ENCODE data around the gene SULT2B1.
"Not testable (repeated sequence)": the region's sequence is repeated elsewhere in the genome, so short reads cannot be mapped to it uniquely, and the experiment has no call there.

SULT2B1 gene

GRCh38 chr19:48551437-48552302, at the start of gene SULT2B1:
TSS of gene SULT2B1 (plus strand) at chr19:48552172. CDS start at chr19:48552253, 81 bp downstream.
- DNase-seq (ENCODE audit: low read depth) = no peak

- DNase-seq (ENCODE audit: low read depth) = no peak
These were observed 49.5 kb upstream of the SULT2B1 start for GRCh38 chr19:48502350-48503018.

DNA sequence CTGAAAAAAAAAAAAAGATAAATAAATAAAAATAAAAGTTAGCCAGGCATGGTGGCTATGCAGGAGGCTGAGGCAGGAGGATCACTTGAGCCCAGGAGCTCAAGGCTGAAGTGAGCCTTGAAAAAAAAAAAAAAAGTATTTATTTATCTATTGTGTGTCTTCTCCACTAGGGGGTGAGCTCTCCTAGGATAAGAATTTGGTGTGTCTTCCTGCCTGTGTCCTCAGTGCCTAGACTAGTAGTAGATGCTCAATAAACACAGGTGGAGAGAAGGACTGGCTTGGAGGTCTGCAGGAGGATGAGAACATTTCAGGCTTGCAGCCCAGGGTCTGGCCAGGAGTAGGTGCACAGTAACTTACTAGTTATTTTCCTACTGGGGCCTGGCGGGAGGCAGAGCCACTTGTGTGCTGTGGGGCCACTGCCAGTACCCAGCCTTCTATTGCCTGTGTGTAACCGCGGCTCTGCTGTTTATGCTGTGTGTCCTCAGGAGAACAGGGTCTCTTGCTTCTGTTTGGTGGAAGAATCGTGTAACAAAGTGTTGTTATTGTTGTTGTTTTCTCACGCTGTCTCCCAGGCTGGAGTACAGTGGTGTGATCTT, 45.7 kb upstream of the SULT2B1 start:
- DNase-seq (ENCODE audit: low read depth) = no peak

GRCh38 chr19:48507911-48508439, 44.0 kb upstream of the SULT2B1 start:
- DNase-seq (ENCODE audit: low read depth) = no peak

- no peak for DNase-seq (ENCODE audit: low read depth)
These were observed 43.1 kb upstream of the SULT2B1 start for GRCh38 chr19:48508729-48509411.

GRCh38 chr19:48509467-48510194, 42.3 kb upstream of the SULT2B1 start:
- DNase-seq (ENCODE audit: low read depth) = no peak

DNA sequence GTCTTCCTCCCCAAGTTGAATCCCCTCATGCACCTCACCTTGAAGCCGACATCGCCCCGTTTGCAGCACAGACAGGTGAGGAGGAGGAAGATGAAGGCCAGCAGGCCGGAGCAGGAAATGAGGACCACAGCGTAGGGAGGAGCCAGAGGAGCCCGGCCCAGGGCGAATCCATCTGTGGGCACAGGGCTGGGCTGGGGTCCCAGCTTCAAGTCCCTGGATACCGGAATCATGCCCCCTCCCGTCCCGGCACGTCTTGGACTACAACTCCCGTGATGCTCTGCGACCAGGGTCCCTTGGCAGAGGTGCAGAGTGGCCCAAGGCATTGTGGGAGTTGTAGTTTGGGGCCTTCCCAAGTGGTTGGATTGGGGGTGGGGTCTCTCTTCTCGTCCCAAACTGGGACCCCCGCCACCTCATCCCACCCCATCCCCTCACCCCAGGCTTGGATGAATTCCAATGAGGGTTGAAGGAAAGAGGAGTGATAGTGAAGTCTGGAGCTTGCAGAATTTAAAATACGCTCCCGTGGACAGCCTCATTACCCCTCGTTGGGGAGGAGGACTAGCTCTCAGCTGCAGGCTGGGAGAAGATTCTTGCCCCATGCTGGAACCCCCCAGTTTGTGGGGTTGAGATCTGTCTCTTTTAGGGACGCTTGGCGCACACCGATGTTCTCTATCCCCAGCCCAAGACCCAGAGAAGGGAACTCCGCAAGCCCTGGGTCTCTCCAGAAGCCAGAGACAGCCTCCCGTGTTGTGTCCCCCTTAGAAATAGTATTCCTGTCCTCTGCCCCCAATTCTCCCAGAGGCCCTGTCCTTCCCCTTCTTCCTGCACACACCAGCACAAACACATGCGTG, 41.3 kb upstream of the SULT2B1 start:
- no peak for DNase-seq (ENCODE audit: low read depth)

DNA sequence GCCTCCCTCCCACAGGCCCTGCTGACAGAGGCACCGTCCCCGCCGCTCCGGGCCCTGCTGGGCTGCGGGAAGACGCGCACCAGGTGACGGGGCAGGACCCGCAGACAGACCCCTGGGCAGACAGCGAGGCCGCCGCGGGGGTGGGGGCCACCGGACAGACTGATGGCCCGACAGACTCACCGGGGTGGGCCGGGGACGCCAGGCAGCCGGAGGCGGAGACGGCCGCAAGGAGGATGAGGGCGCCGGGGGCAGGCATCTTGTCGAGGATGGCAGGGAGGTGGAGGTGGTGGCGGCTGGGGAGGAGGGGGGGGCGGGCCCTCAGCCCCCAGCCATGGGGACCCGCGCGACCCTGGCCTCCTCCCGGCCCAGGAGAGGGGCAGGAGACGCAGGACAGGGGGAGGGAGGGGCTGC, 40.6 kb upstream of the SULT2B1 start:
- no peak for DNase-seq (ENCODE audit: low read depth)

DNA sequence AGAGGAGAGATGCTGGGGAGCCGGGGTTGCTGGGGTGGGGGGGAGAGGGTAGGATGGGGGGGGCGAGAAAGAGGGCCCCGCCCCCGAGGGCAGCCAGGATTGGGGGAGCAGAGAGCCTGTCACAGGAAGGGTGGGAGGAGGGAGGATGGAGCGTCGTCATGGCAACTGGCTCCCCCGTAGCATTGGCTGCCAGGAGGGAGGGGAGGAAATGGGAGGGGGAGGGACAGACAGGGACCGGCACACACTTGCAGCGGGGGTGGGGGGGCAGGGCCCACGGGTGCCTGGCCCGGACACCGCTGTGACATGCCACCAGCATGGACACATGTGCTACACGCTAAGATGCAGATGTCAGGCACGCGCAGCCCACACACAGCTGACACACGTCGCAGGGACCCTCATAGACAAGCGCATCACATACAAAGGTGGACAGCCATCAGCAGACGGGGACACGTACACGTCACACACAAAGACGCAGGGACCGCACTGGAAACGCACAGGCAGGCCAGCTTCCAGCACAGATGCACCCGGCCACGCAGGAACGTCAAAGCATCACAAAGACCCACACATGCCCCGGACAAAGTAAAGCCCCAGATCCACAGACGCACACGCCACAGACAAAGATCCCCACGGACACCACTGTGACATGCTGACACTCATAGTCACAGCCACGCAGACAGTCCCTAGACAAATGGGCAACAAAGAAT, 40.0 kb upstream of the SULT2B1 start, which contains the start of gene LMTK3:
Gene LMTK3, minus strand, starts transcription at position 36 of the 704 bp plus-strand sequence. CDS start 259 bp downstream, outside the sequence.
- DNase-seq (ENCODE audit: low read depth) = no peak

GRCh38 chr19:48512504-48513288, 39.3 kb upstream of the SULT2B1 start:
- no peak for DNase-seq (ENCODE audit: low read depth)

DNA sequence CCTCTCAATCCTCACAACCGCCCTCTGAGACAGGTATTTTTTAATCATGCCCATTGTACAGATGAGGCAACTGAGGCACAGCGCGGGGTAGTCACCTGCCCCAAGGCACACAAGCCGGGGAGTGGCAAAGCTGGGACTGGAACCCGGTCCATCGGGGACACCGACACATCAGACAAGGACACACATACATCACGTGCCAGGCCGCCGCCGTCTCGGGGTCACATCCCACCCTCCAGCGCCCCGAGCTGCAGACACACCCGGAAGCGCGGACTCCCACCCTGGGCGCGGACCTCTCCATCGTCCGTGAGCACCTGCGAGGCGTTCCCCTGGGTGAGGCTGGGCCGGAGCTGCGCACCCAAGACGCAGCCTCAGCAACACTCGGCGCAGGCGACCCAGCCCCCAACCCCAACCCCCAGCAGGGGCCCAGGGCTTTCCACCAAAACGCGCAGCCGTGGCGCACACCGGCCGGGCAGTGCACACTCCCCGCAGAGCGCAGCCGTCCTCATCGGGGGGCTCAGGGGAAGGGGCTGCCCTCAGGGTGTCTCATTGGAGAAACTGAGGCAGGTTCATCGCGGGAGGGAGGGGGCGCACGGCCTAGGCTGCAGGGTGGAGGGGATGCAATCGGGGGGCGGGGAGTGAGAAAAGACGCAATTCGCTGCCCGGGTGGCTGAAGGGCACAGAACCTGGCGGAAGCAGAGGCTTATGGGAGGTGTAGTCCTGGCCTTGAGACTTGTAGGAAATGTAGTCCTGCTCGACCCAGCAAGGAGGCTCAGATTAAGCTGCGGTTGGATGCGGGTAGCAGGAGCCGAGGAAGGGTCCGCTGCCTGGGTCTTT, 38.5 kb upstream of the SULT2B1 start:
- no peak for DNase-seq (ENCODE audit: low read depth)

- DNase-seq (ENCODE audit: low read depth) = no peak
These were observed 37.9 kb upstream of the SULT2B1 start for GRCh38 chr19:48514123-48514458.

DNA sequence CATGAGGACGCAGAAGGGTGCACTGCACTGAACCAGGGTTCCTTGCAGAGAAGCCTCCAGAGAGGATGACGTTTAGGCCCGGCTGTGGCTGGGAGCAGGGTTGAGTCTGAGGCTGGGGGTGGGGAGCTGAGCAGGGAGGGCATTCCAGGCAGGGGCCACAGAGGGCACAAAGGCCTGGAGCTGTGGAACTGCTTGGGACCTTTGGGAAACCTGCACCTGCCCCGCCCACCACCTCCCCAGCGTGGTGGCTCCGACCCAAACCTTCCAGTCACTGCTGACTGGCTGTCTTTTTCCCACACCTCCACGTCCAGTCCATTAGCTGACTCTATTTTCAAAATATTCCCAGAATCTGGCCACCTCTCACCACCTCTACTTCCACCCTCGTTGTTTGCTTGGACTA, 35.4 kb upstream of the SULT2B1 start:
- no peak for DNase-seq (ENCODE audit: low read depth)

- no peak for DNase-seq (ENCODE audit: low read depth)
These were observed 33.8 kb upstream of the SULT2B1 start for GRCh38 chr19:48518207-48518606.

DNA sequence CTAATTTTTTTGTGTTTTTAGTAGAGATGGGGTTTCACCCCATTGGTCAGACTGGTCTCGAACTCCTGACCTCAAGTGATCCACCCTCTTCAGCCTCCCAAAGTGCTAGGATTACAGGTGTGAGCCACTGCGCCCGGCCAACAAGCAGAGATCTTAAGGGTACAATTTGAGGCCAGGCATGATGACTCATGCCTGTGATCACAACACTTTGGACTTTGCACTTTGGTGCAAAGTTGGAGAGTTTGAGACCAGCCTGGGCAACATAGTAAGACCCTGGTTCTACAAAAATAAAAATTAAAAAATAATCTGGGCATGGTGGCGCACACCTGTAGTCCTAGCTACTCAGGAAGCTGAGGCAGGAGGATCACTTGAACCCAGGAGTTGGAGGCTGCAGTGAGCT, 32.5 kb upstream of the SULT2B1 start:
- DNase-seq (ENCODE audit: low read depth) = not testable (repeated sequence)

DNA sequence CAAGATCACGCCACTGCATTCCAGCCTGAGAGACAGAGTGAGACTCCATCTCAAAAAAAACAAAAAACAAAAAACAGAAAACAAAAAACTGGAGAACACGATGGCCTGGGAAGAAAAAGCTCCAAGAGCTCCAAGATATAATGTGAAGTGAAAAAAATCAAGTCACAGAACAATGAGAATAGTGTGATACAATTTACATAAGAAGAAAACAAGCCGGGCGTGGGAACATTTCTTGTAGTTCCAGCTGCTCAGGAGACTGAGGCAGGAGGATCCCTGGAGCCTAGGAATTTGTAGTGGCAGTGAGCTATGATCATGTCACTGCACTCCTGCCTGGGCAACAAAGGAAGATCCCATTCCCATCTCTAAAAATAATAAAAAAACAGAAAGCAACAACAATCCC, 31.8 kb upstream of the SULT2B1 start:
- DNase-seq (ENCODE audit: low read depth) = no peak

DNA sequence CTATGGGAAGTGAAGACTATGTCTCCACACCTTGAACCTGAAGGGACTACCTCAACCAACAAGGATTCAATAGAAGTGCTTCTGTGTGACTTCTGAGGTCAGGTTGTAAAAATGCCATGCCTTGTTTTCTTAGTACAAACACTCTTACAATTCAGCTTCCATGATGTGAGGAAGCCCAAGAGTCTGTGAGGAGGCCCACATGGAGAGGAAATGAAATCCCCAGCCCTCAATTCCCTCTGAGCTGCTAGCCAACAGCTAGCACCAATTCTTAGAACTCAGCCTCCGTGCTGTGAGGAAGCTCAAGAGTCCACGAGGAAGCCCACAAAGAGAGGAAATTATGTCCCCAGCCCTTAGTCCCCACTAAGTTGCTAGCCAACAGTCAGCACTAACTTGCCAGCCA, 27.8 kb upstream of the SULT2B1 start:
- no peak for DNase-seq (ENCODE audit: low read depth)

DNA sequence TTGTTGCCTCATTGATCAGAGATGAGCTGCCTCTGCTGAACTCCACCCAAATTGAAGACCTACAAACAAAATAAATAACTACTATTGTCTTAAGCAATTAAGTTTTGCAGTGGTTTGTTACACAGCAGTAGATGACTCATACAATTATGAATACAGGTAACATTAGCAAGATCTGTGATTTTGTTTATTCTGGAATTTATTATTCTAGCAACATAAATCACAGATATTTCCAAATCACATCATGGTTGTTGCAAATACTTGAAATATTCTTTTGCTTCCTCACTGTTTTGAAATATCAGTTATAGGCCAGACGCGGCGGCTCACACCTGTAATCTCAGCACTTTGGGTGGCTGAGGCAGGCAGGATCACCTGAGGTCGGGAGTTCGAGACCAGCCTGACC, 27.2 kb upstream of the SULT2B1 start:
- no peak for DNase-seq (ENCODE audit: low read depth)
